IPS DF 4.7 (cell line): ENCODE results near the gene ALG12.

Experiments
- DNase-seq: peaks from one replicate; pipeline ENCODE4 v3.0.0-alpha.2; 2013; ENCODE audit warnings: low spot score; ENCODE audit errors: extremely low read depth

ALG12 gene

GRCh38 chr22:49958366-49958921 is 40.2 kb upstream of the ALG12 start:
- DNase-seq: no peak

- DNase-seq: no peak
These were observed 39.7 kb upstream of the ALG12 start for GRCh38 chr22:49957826-49958365.

- no peak for DNase-seq
These were observed 38.9 kb upstream of the ALG12 start for GRCh38 chr22:49956914-49957825.

GRCh38 chr22:49956418-49956770 is 38.2 kb upstream of the ALG12 start:
- no peak for DNase-seq

GRCh38 chr22:49955581-49956417 is 37.6 kb upstream of the ALG12 start:
- no peak for DNase-seq

GRCh38 chr22:49954991-49955580 is 36.8 kb upstream of the ALG12 start:
- no peak for DNase-seq

GRCh38 chr22:49954354-49954753 is 36.1 kb upstream of the ALG12 start:
- DNase-seq: no peak

- DNase-seq: no peak
These were observed 35.6 kb upstream of the ALG12 start for GRCh38 chr22:49953680-49954344.

- DNase-seq: no peak
These were observed 34.9 kb upstream of the ALG12 start for GRCh38 chr22:49953027-49953679.

GRCh38 chr22:49951986-49952896 is 34.0 kb upstream of the ALG12 start:
- DNase-seq: no peak

GRCh38 chr22:49951678-49951985 is 33.4 kb upstream of the ALG12 start:
- no peak for DNase-seq

GRCh38 chr22:49951000-49951677 is 32.9 kb upstream of the ALG12 start:
- no peak for DNase-seq

- DNase-seq: no peak
These were observed 32.3 kb upstream of the ALG12 start for GRCh38 chr22:49950396-49950994.

- no peak for DNase-seq
These were observed 31.7 kb upstream of the ALG12 start for GRCh38 chr22:49949914-49950292.

GRCh38 chr22:49948958-49949913 is 31.0 kb upstream of the ALG12 start:
- no peak for DNase-seq

- DNase-seq: no peak
These were observed 30.1 kb upstream of the ALG12 start for GRCh38 chr22:49948116-49948957.

- no peak for DNase-seq
These were observed 29.0 kb upstream of the ALG12 start for GRCh38 chr22:49947296-49947622.
